HG02970 (cell line): ENCODE data around the gene RNF212.

Experiments
- ATAC-seq: cut with Tn5 transposase; IDR thresholded peaks from one replicate; pipeline ENCODE4 v1.9.1; 2021; ENCODE audit warnings: mild to moderate bottlenecking, moderate library complexity, moderate number of reproducible peaks; ENCODE audit not compliant: unreplicated experiment, low FRiP score

The RNF212 gene

DNA sequence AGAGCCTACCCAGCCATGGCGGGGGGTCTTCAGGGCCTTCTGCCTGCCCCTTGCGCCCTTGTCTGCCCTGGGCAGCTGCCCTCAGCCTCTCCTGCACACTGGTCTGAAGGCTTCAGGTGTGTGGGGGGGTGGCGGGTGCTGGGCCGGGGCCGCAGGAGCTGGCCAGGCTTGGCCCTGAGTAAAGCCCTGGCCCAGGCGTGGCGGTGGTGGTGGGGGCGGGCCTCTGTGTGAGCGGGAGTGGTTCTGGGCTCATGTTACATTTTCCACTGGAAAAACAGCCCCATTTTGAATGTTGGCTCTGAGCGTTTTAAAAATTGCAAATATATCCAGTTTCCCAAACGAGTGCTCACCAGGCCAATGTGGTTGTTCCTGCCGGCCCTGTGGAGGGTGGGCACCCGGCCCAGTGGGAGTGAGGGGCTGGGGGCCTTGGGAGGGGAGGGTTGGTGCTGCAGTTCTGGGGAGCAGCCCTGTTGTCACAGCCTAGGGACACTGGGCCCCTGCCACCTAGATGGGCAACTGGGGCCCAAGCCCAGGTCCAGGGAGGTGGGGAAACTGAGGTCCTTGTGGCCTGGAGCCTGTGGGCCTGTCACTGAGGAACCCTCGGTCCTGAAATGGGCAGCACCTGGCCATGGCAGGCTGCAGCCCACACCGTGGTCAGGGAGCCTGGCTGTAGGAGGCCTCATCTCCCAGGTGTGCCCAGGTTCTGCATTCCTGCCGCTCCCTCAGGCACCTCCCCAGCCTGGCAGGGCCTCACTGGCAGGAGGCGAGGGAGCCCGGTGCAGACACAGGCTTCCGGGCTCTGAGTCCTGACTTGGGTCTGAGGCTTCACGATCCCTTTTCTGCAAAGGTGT is 73.6 kb downstream of the RNF212 start:
- ATAC-seq, result no peak

GRCh38 chr4:1038948-1039492 is 74.3 kb downstream of the RNF212 start:
- ATAC-seq, result no peak

- no peak for ATAC-seq
Observed at GRCh38 chr4:1036976-1037810, 76.2 kb downstream of the RNF212 start.

- no peak for ATAC-seq
Observed at GRCh38 chr4:1036095-1036494, 77.3 kb downstream of the RNF212 start.

DNA sequence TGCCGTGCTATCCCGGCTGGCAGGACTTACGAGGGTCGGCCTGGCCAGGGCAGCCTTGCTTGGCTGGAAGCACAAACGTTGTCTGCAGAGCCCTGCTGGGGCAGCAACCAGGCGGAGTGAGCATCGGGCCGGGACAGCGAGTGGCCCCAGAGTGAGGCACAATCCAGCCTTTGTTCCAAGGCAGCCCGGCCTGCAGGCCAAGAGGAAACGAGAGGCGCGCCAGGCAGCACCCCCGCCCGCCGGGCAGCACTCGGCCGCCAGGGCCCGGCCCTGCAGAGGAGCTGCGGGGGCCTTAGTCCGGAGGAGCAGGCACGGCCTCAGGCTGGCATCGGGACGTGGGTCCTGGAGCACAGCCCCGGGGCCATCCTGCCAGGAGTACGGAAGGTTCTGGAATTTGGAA is 77.9 kb downstream of the RNF212 start:
- no peak for ATAC-seq

GRCh38 chr4:1033840-1034551 is 79.4 kb downstream of the RNF212 start:
- ATAC-seq, result no peak

GRCh38 chr4:1032861-1033260 is 80.5 kb downstream of the RNF212 start:
- ATAC-seq, result no peak

DNA sequence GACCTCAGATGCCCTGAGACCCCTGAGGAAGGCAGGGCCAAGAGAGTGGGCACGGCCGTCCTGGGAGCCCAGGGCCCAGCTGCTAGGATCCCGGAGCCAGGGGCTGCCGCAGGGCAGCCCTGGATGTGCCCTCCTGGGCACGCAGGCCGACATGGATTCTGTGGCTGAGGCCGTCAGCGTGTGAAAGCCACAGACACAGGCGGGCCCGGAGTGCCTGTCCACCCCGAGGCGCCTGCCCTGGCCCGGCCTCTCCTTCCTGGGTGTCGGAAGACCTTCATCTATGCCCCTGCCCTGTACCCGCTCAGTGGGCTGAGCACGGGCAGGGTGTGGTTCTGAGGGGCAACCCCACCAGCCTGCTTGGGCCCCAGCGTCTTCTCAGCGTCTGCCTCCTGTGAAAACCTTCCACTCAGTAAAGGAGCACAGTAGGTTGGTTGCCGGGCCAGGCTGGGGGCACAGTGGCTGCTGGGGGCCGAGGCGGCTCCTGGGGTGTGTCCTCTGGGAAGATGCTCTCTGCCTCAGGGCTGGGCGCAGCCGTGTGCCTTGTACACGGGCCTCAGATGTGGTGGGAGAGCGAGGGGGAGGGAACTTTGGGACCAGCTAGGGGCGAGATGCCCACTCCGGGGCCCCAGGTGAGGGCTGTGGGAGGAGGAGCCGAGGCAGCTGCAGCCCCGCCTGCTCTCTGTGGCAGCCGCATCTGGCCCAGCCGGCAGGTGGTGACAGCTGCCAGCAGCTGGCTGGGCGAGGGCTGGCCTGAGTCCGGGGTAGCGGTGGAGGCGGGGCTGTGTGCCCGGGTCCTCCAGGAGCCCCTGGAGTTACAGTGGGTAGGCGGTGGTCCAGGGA is 81.2 kb downstream of the RNF212 start:
- no peak for ATAC-seq

GRCh38 chr4:1031346-1031745 is 82.0 kb downstream of the RNF212 start:
- ATAC-seq, result no peak

DNA sequence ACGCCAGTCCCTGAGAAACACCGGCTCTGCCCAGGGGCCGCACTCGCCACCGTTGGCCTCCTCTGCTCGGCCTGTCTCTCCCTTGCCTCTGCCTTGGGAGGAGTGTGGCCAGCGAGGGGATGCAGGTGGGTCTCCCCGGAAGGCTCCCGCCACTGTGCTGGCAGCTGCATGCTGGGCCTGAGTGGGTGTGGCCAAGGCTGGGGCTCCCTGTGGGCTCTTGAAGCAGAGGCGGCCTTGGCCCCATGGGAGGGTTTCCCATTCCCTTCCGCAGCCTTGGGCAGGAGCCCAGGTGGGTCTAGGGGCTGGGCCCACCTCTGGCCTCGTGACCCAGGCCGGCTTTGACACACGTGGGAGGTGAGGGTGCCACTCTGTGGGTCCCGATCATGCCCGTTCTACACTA is 82.8 kb downstream of the RNF212 start:
- no peak for ATAC-seq

DNA sequence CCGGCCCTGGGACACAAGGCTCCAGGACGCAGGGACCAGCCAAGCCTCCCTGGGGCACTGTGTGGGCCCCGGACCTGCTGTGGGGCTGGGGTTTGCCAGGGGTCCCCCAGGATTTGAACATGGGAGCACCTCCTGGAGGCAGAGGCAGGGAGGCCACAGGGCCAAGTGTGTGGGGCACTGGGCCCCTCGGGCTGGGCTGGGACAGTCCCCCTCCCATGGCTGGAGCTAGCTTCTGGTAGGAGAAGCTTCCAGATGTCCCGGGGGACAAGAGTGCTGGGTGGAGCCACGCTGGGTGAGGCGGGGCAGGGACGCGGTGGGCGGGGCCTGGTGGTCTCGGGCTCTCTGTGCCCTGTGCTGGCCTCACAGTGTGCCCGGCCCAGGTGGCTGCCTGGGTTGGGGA is 83.3 kb downstream of the RNF212 start:
- ATAC-seq, result no peak

DNA sequence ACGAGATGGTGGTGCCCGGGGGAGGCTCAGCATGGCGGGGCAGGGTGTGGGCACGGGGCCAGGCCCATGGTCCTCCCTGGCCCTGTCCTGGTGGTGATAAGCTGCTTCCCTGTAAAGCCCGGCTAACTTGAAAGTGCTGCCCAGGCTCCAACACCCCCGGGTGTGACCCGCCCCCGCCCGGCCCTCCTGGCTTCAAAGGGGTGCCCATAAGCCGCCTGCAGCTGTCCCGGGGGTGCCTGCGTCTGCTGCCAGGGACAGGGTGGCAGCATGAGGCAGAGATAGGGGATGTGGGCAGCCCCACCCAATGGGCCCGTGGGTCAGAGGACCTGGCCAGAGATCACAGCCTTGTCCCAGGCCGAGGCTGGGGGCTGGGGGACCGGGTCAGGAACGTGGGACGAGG is 83.8 kb downstream of the RNF212 start:
- no peak for ATAC-seq

DNA sequence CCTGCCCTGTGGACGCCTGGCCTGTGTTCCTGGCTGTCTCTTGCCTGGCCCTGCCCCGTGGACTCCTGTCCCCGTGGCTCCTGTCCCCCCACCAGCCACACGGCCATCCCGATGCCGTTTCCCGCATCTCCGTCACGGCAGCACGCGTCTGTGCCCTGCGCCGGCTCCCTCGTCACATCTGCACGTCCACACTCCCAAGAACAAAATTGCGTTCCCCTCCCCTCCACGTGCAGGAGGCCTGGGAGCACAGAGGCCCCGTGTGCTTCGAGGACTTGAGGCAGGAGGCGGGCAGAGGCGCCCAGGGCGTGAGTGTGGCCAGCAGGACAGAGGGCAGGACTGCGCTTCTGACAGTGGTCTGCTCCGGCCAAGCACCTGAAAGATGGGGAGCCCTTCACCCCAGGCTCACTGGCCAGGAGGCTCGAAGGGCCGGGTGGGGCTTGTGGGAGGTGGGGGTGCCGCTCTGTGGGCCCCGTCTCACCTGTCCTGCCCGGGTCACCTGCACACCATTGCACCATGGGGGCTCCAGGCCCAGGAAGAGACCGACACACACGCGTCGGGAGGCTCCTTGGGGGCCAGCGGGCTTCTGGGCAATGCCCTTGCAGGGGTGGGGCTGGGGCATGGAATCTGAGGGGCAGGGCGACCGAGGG is 84.7 kb downstream of the RNF212 start:
- no peak for ATAC-seq

DNA sequence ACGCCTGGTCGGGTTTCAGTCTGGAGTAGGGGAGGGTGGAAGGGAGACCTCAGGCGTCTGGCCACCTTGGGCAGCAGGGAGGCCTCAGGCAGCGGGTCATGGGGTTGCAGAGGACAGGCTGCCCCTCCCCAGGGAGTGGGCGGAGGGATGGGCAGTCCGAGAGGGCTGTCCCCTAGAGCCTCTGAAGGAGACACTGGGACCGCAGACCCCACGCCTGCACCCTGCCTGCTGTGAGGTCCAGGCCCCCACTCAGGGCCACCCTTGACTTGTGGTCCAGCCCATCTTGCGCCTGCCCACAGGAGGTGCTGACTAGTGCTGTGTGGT is 85.5 kb downstream of the RNF212 start:
- ATAC-seq, result no peak

DNA sequence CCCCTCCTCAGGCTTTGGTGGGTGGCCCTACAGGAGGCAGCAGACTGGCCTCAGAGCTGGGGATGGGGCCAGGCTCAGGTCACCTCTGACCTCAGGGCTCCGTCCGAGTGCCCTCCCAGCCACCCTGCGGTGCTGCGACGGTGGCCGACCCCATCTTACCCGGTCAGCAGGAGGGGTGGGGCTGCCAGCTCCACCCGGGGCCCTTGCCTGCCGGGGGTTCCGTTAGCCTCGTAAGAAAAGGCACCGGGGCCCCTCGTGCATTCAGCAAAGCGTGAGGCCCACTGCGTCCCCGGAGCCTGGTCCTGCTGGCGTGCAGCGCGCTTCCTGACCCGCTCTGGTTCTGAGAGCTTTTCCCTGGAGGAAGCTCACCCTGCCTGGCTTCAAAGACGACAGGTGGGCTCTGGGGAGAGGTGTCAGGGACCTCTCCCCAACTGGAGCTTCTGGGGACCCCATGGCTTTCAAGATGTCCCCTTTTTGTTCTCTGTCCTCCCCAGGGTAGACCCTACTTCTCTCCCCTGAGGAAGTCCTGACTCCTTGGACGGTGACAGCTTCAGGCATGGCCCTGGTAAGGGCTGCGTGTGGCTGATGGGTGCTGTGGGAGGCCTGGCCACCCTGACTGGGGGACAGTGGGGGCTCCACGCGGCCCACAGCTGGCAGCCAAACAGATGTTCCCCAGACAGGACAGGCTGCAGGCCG is 86.0 kb downstream of the RNF212 start:
- no peak for ATAC-seq

GRCh38 chr4:1026115-1026514 is 87.2 kb downstream of the RNF212 start:
- peak; percentile 50 for ATAC-seq

- no peak for ATAC-seq
Observed at GRCh38 chr4:1024882-1025545, 88.3 kb downstream of the RNF212 start.
